Stomach (tissue), 9 donors: Measurements from ENCODE around the gene MARCHF2. TPM values are rescaled to one million over a fixed set of nuclear protein-coding genes. Genes with fewer than 3 reads are reported as not detected.

Experiments
- DNase-seq, 2 donors: peaks; one replicate each; pipeline versions ENCODE4 v3.0.0 to v3.0.0-alpha.2; 2013 to 2019
- H3K27ac ChIP-seq, 5 donors: fragments of 200-600 bp in 4 of 5; sonication (generic) in 4 of 5; one replicate each; pipeline ENCODE4 v1.5.1; 2013 to 2019; ENCODE audit warnings: mild to moderate bottlenecking in 1 of 5, moderate library complexity in 1 of 5
- H3K27me3 ChIP-seq, 3 donors: fragments of 200-600 bp; sonication (generic); one replicate each; pipeline ENCODE4 v1.5.1; 2017 to 2019; ENCODE audit warnings: mixed run types in 1 of 3
- H3K36me3 ChIP-seq, 4 donors: fragments of 200-600 bp; sonication (generic); 1 replicate in 3 of 4; 2 replicates in 1 of 4; pipeline ENCODE4 v1.5.1; 2016 to 2019
- H3K4me1 ChIP-seq, 4 donors: fragments of 200-600 bp; sonication (generic); one replicate each; pipeline ENCODE4 v1.5.1; 2016 to 2019
- H3K4me3 ChIP-seq, 4 donors: fragments of 200-600 bp; sonication (generic) in 3 of 4; one replicate each; pipeline ENCODE4 v1.5.1; 2016 to 2019; ENCODE audit warnings: mild to moderate bottlenecking in 1 of 4
- H3K9me3 ChIP-seq, 4 donors: fragments of 200-600 bp; sonication (generic); one replicate each; pipeline ENCODE4 v1.5.1; 2016 to 2019
- EP300 ChIP-seq: sonication (generic); formaldehyde crosslinking; IDR thresholded peaks from one replicate; pipeline ENCODE4 v1.6.1; 2017; ENCODE audit warnings: antibody characterized with exemption
- POLR2A ChIP-seq, 4 donors: fragments of 450-650 bp; IDR thresholded peaks; one replicate each; pipeline ENCODE4 v1.6.1; 2016; ENCODE audit warnings: antibody characterized with exemption in 4 of 4, control low read depth in 2 of 4, mild to moderate bottlenecking in 1 of 4, moderate library complexity in 1 of 4
- POLR2AphosphoS5 ChIP-seq, 3 donors: sonication (generic); formaldehyde crosslinking; IDR thresholded peaks; one replicate each; pipeline ENCODE4 v1.6.1; 2016; ENCODE audit warnings: antibody characterized with exemption in 3 of 3
- WGBS, 5 donors: extraction: QIAGEN DNeasy Blood & Tissue Kit in 3 of 5; methylation state at CpG; one replicate each; pipeline versions ENCODE4 v1.1.5 to v1.1.7; 2013 to 2018; 5-methylcytosine and 5-hydroxymethylcytosine counted together
- intact Hi-C: fragments of 100-400 bp; cut with DNase I; formaldehyde crosslinking; loops from one replicate; pipeline ENCODE4 v1.15.1; 2023; ENCODE audit warnings: low total_unique reads
- polyA plus RNA-seq, 3 donors: library from polyadenylated mRNA; stranded (reverse); fragments of 200-250 nt; gene quantifications; one replicate each; pipeline ENCODE4 v1.2.3, GENCODE V29; 2013
- total RNA-seq, 5 donors: library from RNA; depleted of rRNA; stranded (reverse); fragments of >200 nt; gene quantifications; one replicate each; pipeline versions ENCODE4 v1.1.0 to v1.2.3, GENCODE V29; 2014 to 2016
- TF ChIP-seq, protein P1 (sequence below), 7 experiments: fragments of 450-650 bp in 4 of 7; fragments of 200-600 bp in 3 of 7; sonication (generic) in 3 of 7; IDR thresholded peaks; one replicate each; pipeline ENCODE4 v1.5.1; 2016 to 2019; ENCODE audit warnings: antibody characterized with exemption in 7 of 7, control low read depth in 2 of 7, mild to moderate bottlenecking in 1 of 7
- donor health status: healthy with polysubstance abuse.
- donor health status: Bipolar disorder and iron deficiency.
- donor health status: healthy.

MARCHF2 gene
- total and polyA plus RNA-seq, 8 donors = 23.5 to 98.2 (median 35.8) TPM

- intact Hi-C loops = loop anchor here (5.0 kb wide), 1 partner anchor 37 kb away; no protein-coding TSS in a partner anchor
- H3K36me3 ChIP-seq = peaks cover 0 to 9% (median 8%) of the 10 kb centered on the region in 4 donors
- no peak for DNase-seq
- no peaks in the 10 kb centered on the region for H3K27me3 ChIP-seq
- H3K9me3 ChIP-seq = no peaks in the 10 kb centered on the region
- no peak for TF ChIP-seq POLR2AphosphoS5 (IDR thresholded peaks at IDR 0.05)
- no peak for TF ChIP-seq EP300
- TF ChIP-seq, protein P1, sequence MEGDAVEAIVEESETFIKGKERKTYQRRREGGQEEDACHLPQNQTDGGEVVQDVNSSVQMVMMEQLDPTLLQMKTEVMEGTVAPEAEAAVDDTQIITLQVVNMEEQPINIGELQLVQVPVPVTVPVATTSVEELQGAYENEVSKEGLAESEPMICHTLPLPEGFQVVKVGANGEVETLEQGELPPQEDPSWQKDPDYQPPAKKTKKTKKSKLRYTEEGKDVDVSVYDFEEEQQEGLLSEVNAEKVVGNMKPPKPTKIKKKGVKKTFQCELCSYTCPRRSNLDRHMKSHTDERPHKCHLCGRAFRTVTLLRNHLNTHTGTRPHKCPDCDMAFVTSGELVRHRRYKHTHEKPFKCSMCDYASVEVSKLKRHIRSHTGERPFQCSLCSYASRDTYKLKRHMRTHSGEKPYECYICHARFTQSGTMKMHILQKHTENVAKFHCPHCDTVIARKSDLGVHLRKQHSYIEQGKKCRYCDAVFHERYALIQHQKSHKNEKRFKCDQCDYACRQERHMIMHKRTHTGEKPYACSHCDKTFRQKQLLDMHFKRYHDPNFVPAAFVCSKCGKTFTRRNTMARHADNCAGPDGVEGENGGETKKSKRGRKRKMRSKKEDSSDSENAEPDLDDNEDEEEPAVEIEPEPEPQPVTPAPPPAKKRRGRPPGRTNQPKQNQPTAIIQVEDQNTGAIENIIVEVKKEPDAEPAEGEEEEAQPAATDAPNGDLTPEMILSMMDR (IDR thresholded peaks at IDR 0.05) = no peak
- no peak for TF ChIP-seq POLR2A (IDR thresholded peaks at IDR 0.05)
- H3K4me1 ChIP-seq = peaks cover 68 to 88% (median 85%) of the 10 kb centered on the region in 4 donors
- peak overlapping the region; percentile 34 to 100 (median 100) for H3K27ac ChIP-seq
- WGBS, 5 donors = 55 to 85% (median 80%) methylated on average over 7 to 8 of the region's 8 CpGs
- H3K4me3 ChIP-seq = no peak overlapping the region
Measured at GRCh38 chr19:8393871-8394250, 19.2 kb upstream of the MARCHF2 start.

DNA sequence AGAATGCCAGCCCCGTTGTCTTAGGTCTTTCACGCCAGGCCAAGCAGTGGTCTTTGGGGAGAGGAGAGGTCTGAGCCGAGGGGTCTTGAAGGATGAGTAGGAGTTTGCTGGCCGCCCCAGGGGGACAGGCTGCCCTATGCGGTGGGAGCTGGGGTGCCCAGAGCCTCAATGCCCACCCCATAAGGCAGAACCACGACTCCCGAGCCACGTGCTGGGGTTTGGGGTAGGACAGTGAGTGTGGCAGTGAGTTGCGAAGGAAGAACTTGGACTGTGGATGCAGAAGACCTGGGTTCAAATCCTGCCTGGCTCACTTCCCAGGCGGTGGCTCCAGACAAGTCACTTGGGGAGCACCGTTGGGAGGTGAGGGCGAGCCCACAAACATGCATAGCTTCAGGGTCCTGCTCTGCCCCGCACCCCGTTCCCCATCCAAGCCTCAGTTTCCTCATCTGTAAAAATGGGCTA, 17.5 kb upstream of the MARCHF2 start:
- no peaks in the 10 kb centered on the region for H3K27me3 ChIP-seq
- H3K27ac ChIP-seq = peak overlapping the region; percentile 34 to 100 (median 100)
- no peak for DNase-seq
- intact Hi-C loops = no loop called here
- TF ChIP-seq EP300 (no peak), POLR2AphosphoS5 (IDR thresholded peaks at IDR 0.05) (no peak), POLR2A (IDR thresholded peaks at IDR 0.05) (no peak)
- TF ChIP-seq, protein P1 (IDR thresholded peaks at IDR 0.05) = no peak
- no peaks in the 10 kb centered on the region for H3K9me3 ChIP-seq
- H3K4me3 ChIP-seq = no peak overlapping the region
- 89 to 98% (median 93%) methylated on average over 7 to 14 of the region's 14 CpGs for WGBS, 5 donors
- H3K36me3 ChIP-seq = peaks cover 12 to 27% (median 26%) of the 10 kb centered on the region in 4 donors
- H3K4me1 ChIP-seq = peaks cover 60 to 79% (median 77%) of the 10 kb centered on the region in 4 donors

DNA sequence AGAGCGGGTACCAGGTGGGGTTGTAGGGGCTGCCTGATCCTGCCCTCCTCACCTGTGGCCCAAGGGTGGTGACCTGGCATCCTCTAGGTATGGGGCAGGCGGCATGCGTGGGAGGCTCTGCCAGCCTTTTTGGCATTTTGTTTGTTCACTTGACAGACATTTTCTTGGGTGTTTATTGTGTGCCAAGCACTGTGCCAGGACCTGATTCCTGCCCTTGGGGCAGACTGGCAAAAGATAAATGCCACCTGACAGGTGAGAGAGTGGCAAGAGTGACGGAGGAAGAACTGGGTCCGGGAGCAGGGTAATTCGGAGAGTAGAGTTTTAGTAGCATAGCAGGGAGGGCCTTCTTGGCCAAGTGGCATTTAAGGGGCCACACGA, 16.9 kb upstream of the MARCHF2 start:
- H3K4me1 ChIP-seq = peaks cover 56 to 75% (median 72%) of the 10 kb centered on the region in 4 donors
- intact Hi-C loops = no loop called here
- no peaks in the 10 kb centered on the region for H3K9me3 ChIP-seq
- TF ChIP-seq EP300 = no peak
- no peak for TF ChIP-seq POLR2A (IDR thresholded peaks at IDR 0.05)
- TF ChIP-seq POLR2AphosphoS5 (IDR thresholded peaks at IDR 0.05) = no peak
- TF ChIP-seq, protein P1 (IDR thresholded peaks at IDR 0.05) = no peak
- DNase-seq = no peak
- H3K4me3 ChIP-seq = no peak overlapping the region
- H3K27ac ChIP-seq = peak overlapping the region in 2 of 5 donors; percentile 100
- H3K36me3 ChIP-seq = peaks cover 15 to 33% (median 30%) of the 10 kb centered on the region in 4 donors
- H3K27me3 ChIP-seq = no peaks in the 10 kb centered on the region
- WGBS, 5 donors = 73 to 85% (median 78%) methylated on average over 7 of the region's 7 CpGs

DNA sequence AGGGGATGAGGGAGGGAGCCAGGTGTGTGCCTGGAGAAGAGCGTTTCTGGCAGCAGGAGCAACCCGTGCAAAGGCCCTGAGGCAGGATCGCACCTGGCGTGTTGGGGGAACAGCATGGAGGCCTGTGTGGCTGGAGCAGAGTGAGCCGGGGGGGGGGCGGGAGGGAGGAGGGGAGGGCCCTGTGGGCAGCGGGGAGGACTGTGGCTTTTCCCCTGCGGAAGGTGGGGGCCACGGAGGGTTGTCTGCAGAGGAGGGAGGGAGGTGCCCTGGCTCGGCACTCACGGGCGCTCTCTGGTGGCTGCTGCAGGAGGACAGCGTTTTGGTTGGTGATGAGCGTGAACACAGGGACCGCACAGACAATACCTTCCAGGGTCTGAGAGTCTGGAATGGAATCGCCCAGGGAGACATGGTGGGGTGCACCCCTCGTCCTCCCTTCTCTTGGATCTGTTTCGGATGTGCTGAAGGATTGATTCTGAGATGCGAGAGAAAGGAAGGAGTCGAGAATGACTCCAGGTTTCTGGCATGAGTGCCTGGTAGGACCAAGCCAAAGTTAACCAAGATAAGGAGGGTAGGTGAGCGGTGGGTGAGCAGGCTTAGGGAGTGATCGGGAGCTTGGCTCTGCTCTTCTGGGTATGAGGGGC, 16.4 kb upstream of the MARCHF2 start:
- intact Hi-C loops = no loop called here
- H3K4me3 ChIP-seq = no peak overlapping the region
- no peaks in the 10 kb centered on the region for H3K9me3 ChIP-seq
- peak overlapping the region in 4 of 5 donors; percentile 11 to 100 (median 48) for H3K27ac ChIP-seq
- 34 to 59% (median 42%) methylated on average over 17 to 22 of the region's 22 CpGs for WGBS, 5 donors
- H3K36me3 ChIP-seq = peaks cover 18 to 38% (median 34%) of the 10 kb centered on the region in 4 donors
- peaks cover 51 to 69% (median 67%) of the 10 kb centered on the region in 4 donors for H3K4me1 ChIP-seq
- peak in 1 of 3 donors; percentile 24 for TF ChIP-seq POLR2AphosphoS5 (IDR thresholded peaks at IDR 0.05)
- TF ChIP-seq POLR2A (IDR thresholded peaks at IDR 0.05) = no peak
- TF ChIP-seq EP300 = no peak
- TF ChIP-seq, protein P1 (IDR thresholded peaks at IDR 0.05) = peak in 4 of 7 experiments; percentile 35 to 68 (median 56)
- H3K27me3 ChIP-seq = no peaks in the 10 kb centered on the region
- DNase-seq = peak; percentile 75 to 80
